ENCODE data around the gene NOL7.

DNA sequence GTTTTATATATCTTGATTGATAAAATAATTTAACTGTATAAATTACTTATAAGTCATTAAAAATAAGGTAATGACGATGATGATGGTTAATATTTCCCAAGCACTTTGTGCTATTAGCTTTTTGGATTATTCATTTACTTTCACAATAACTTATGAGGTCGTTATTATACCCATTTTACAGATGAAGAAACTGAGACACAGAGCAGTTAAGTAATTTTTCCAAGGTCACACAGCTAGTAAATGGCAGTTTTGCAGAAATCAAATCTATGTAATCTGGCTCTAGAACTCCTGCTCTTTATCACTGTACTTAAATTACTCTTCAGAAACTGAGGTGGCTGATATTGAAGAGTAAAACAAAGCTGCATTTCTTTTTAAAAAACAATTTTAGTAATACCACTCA lies 18.2 kb downstream of the NOL7 start:
- TF ChIP-seq POLR2A (IDR thresholded peaks at IDR 0.05) (no peak), POLR2AphosphoS5 (IDR thresholded peaks at IDR 0.05) (no peak)

Measured in stomach (tissue), 4 donors.